HG02759 (cell line): ENCODE measurements around the gene PDGFC.
A peak's percentile ranks its signal among the peaks of the same experiment; 100 is the strongest.

Source experiments
- ATAC-seq: cut with Tn5 transposase; IDR thresholded peaks from one replicate; pipeline ENCODE4 v1.9.1; 2021; ENCODE audit warnings: mild to moderate bottlenecking, moderate library complexity; ENCODE audit not compliant: unreplicated experiment

PDGFC gene

GRCh38 chr4:156832886-156833285, 138.7 kb downstream of the PDGFC start:
- no peak for ATAC-seq

DNA sequence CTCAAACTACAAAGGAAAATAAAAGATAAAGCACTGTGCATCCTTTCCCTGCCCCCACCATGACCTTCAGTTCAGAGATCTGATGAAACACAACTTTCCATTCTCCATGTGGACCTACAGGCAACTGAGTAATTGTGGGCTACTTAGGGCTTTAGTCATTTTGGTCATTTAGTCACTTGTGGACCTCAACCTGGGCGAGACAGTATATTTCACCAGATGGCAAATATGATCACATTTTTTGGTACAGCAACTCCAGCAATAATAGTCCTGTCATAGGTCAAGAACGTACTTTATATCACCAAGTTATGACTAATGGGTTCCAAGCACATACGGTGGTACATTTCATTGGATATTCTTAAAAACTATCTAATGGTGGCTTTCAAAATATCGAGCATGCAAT, 141.2 kb downstream of the PDGFC start:
- no peak for ATAC-seq

DNA sequence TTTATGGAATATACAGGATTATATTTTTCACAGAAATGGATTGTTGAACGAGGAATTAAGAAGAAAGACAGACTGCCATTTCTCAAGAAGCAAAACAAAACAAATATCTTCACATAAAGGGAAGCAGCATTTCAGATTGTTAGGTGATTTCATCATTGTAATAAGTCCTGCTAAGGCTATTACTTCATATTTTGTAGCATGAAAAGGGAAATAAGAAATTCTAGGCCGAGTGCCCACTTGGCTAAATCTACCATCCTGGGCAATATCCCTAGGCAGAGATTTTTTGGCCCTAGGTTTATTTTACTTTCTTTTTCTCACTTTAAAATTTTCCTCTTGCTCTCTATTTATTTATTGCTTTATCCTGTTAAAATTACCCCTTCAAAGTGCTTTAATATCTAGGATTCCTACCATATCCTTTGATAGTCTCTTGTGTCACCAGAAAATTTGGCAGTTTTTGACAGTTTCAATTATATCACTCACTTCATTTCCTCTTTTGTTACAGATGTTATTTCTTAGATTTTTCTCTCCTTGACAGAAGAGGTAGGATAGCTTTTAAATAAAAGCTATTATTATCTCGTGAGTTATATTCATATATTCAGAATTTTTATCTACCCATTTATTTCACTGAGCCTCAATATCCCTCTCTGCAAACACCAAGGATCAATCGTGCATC, 142.3 kb downstream of the PDGFC start:
- no peak for ATAC-seq

- no peak for ATAC-seq
These were observed 144.1 kb downstream of the PDGFC start for GRCh38 chr4:156827519-156827918.

- no peak for ATAC-seq
These were observed 146.5 kb downstream of the PDGFC start for GRCh38 chr4:156825074-156825473.

DNA sequence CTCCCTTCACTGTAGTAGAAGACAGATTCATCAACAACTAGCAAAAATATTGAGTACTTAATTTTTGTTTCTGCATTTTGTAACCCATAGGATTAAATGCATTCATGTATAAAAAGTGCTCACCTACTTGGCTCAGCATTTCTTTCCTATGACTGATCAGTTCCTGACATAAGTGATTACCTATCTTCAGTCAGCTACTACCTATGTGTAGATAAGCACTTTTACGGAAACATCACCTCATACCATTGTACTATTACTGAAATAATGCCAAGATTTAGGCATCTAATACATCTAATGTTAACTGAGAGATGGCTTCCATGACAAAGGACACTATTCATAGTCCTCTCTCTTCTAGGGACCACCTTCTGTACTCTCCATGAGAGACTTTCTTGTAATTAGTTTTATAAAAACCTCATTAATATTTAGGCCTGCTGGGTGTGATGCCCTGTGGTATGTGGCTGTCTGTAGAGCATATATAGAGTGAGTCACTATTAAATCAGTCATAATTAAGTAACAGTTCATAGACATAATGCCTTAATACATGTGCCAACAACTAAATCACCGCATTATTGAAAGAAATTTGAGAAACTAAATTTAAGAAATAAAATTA, 147.0 kb downstream of the PDGFC start:
- no peak for ATAC-seq

- no peak for ATAC-seq
These were observed 150.7 kb downstream of the PDGFC start for GRCh38 chr4:156820931-156821330.

DNA sequence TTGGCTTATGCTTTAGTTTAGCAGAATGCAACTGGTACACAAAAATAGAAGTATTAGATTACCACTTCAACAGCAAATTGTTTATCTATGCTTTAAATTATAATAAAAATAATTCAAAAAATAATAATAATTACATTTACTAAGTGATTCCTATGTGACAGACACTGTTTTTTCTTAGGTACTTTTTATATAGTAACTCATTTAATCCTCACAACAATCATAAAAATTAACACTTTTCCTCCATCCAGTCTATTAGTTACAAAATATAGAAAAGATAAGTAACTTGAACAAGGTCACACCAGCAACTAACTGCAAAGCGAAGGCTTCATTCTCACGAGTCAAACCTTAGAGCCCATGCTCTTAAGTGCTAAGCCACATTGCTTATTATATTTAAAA, 155.2 kb downstream of the PDGFC start:
- no peak for ATAC-seq

DNA sequence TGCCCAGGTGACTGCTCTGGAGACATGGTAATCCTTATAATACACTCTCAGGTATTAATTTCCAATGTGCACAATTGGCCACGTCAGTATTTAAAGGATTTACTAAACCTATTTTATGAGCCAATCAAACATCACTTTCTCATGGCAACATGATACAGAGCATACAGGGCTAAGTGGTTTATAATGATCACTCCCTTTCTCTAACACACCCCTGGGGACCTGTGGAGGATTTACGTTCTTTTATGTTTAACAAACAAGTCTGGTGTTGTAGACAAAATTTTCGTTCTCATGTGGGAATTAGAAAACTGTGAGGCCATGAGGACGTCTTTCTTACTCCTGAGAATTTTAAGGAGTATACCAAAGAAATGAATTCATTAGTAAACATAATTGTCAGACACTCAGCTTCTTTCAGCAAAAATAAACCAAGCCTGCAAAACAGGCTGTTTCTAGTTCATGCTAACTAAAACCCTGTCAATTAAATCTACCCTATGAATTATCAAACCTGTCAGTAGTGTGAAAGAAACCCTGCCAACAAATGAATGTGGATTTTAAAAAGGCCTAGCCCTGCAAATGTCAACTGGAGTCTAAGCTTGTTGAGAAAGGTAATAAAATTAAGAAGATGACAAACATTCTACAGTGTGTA, 155.8 kb downstream of the PDGFC start:
- no peak for ATAC-seq

DNA sequence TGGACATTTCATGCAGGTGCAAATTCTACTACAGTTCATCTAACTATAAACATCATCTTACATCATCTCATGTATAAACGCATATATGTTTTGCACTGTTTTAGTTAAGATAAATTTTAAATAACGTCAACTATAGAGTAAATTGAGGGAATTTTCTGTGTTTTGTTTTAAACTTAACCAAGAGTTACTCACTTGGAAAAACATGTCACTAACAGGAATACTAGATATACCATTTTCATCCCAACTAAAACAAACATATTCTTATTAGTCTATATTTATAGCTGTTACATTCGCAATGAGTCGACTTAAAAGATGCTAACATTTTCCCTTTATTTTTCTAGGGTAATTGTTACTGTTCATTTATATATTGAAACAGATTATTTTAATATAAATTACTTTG, 159.6 kb downstream of the PDGFC start:
- ATAC-seq: no peak

GRCh38 chr4:156811286-156811685, 160.3 kb downstream of the PDGFC start:
- ATAC-seq: no peak

- no peak for ATAC-seq
These were observed 165.9 kb downstream of the PDGFC start for GRCh38 chr4:156805696-156806095.

- no peak for ATAC-seq
These were observed 168.5 kb downstream of the PDGFC start for GRCh38 chr4:156803056-156803455.

GRCh38 chr4:156800463-156800862, 171.1 kb downstream of the PDGFC start:
- ATAC-seq: peak; percentile 48

GRCh38 chr4:156799121-156799589, 172.4 kb downstream of the PDGFC start:
- ATAC-seq: no peak

GRCh38 chr4:156798438-156798837, 173.2 kb downstream of the PDGFC start:
- no peak for ATAC-seq

- ATAC-seq: no peak
These were observed 174.4 kb downstream of the PDGFC start for GRCh38 chr4:156797206-156797605.

DNA sequence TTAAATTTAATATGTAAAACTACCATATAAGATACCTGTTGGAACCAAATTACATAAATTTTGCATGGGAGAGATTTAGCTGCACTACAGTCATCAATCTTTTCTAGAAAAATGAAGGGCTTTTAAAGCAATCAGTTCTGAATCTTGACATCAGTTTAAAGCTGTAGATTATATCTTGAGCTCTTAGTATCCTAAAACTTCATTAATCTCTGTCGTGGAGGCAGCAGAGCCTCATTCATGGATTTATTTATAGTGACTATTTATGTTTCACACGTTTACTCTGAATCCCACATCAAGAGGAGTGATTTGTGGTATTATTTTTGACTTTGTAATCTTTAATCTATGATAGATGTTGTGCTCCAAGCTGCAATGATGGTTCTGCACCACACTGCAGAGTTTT, 175.9 kb downstream of the PDGFC start:
- ATAC-seq: no peak

DNA sequence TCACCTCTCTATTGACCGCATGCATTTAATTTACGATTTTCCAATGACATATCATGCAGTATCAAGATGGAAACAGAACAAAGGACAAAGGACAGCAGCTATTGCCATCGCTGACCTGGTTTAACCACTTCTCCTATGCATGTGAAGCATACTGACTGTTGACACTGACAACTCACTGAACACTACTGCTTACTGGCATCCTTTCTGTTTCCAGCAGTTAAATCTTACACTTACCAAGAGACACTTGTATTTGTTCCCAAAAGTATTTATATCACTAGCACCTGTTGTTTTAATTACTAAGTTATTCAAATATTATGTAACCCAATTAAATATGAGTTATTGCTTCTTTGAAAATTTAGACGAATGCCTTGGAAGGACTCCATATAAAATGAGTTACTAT, 176.7 kb downstream of the PDGFC start:
- no peak for ATAC-seq

GRCh38 chr4:156792462-156793085, 179.0 kb downstream of the PDGFC start:
- no peak for ATAC-seq

DNA sequence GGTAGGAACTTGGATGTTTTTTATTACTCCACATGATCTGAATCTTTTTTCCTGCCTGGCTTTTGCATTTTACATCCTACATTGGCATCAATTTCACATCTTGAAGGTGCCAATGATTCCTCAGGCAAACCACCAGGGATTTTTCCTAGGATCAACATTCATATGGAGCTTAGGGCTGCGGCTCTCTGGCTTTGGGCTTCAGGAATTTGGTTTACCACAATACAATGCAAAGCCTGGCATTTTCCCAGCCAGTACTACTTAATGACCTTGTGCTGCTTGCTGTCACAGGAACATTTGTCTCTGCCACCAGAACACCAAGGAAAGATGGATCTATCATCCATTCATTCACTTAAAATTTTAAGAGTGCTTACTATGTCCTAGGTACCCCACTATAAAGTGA, 180.7 kb downstream of the PDGFC start:
- no peak for ATAC-seq

GRCh38 chr4:156788782-156789181, 182.8 kb downstream of the PDGFC start:
- ATAC-seq: no peak
